Measurements from ENCODE around the gene COL9A3.

COL9A3 gene

DNA sequence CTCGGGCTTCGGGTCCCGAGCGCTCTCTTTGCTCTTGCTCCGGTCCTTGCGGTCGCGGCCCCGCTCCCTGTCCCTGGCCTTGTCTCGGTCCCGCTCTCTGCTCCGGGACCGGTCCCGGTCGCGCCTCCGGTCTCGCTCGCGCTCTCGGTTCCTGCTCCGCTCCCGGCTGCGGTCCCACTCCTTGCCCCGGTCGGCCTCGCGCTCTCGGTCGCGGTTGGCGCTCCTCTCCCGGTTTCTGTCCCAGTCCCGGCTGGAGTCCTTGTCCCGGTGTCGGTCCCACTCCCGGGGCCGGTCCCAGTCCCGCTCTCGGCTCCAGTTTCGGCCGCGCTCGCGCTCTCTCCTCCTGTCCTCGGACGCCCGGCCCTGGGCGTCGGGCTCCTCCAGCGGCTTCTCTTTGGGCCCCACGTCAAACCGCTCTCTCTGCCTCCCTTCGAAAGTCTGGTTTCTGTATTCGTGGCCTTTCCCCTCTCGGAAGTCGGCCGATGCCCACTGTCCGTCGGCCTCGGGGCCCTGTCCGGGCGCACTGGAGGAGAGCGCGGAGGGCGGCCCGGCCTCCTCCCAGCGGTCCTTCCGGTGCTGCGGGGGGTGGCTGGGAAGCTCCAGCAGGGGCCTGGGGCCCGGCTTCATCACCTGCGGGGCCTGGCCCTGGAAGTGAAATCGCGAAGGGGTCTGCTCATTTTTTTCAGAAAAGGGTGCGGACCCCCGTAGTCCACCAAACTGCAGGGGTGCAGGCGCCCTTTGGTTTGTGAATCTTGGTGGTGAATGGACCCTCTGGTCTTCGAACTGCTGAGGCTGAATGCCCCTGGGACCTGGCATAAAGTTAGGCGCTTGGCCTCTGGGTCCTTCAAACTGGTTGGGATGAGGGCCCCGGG, 62.7 kb downstream of the COL9A3 start:
- Histone ChIP-seq H3K27ac (ENCODE audit: low read depth, low read length) (no peak overlapping the region), H3K36me3 (ENCODE audit: insufficient read depth, low read length) (peaks cover 3% of the 10 kb centered on the region; the same call in 1 of the 2 replicates), H3K27me3 (ENCODE audit: insufficient read depth, low read length) (no peaks in the 10 kb centered on the region), H2AFZ (ENCODE audit: low read length, unreplicated experiment) (no peak overlapping the region), H3K4me3 (ENCODE audit: low read depth, low read length) (no peak overlapping the region), H3K79me2 (ENCODE audit: control insufficient read depth, insufficient read depth, low read length, unreplicated experiment) (no peaks in the 10 kb centered on the region), H3K4me1 (ENCODE audit: control insufficient read depth, insufficient read depth, low read length, unreplicated experiment) (peaks cover 6% of the 10 kb centered on the region)

GRCh38 chr20:62880147-62880934, 63.5 kb downstream of the COL9A3 start:
- peaks cover 6% of the 10 kb centered on the region for H3K4me1 ChIP-seq (ENCODE audit: control insufficient read depth, insufficient read depth, low read length, unreplicated experiment)
- H3K4me3 ChIP-seq (ENCODE audit: low read depth, low read length), result no peak overlapping the region
- H3K27ac ChIP-seq (ENCODE audit: low read depth, low read length), result no peak overlapping the region
- H3K79me2 ChIP-seq (ENCODE audit: control insufficient read depth, insufficient read depth, low read length, unreplicated experiment), result no peaks in the 10 kb centered on the region
- no peak overlapping the region for H2AFZ ChIP-seq (ENCODE audit: low read length, unreplicated experiment)
- peaks cover 3% of the 10 kb centered on the region; the same call in 1 of the 2 replicates for H3K36me3 ChIP-seq (ENCODE audit: insufficient read depth, low read length)
- H3K27me3 ChIP-seq (ENCODE audit: insufficient read depth, low read length), result no peaks in the 10 kb centered on the region

GRCh38 chr20:62880935-62881661, 64.2 kb downstream of the COL9A3 start:
- Histone ChIP-seq H2AFZ (ENCODE audit: low read length, unreplicated experiment) (no peak overlapping the region), H3K27ac (ENCODE audit: low read depth, low read length) (no peak overlapping the region), H3K4me3 (ENCODE audit: low read depth, low read length) (no peak overlapping the region), H3K79me2 (ENCODE audit: control insufficient read depth, insufficient read depth, low read length, unreplicated experiment) (no peaks in the 10 kb centered on the region), H3K36me3 (ENCODE audit: insufficient read depth, low read length) (peaks cover 3% of the 10 kb centered on the region; the same call in 1 of the 2 replicates), H3K27me3 (ENCODE audit: insufficient read depth, low read length) (no peaks in the 10 kb centered on the region), H3K4me1 (ENCODE audit: control insufficient read depth, insufficient read depth, low read length, unreplicated experiment) (peaks cover 1% of the 10 kb centered on the region)

DNA sequence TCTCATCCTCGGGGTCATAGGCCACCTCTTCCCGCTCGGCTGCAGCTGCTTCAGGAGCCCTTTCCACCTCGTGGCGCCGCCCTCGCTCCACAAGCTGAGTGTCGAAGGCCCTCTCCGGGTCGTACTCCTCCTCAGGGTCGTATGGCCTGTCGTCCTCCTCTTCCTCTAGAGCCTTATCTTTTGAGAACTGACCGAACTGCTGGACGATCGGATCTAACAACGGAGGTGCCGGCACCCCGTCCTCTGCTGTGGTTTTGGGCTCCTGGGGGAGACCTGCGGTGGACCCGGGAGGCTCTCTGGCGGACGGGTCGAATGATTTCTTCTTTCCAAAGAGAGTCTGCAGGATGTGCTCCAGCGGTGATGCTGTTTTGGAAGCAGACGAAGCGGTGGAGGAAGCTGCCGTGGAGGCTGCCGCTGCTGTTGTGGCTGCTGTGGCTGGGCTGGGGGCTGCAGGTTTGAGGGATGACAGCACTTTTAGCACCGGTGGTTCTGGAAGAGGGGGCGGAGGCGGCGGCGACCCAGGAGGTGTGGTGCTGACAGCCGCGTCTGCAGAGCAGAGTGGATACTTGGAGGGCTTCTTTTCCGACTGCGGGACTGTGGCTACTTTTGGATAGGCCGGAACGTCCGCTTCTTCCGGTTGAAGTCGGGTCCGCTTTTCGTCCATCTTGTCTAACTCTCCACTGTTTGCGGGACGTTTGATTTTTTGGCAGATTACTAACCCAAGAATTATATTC, 65.0 kb downstream of the COL9A3 start:
- Histone ChIP-seq H3K27ac (ENCODE audit: low read depth, low read length) (no peak overlapping the region), H3K27me3 (ENCODE audit: insufficient read depth, low read length) (no peaks in the 10 kb centered on the region), H3K4me3 (ENCODE audit: low read depth, low read length) (no peak overlapping the region), H2AFZ (ENCODE audit: low read length, unreplicated experiment) (no peak overlapping the region), H3K4me1 (ENCODE audit: control insufficient read depth, insufficient read depth, low read length, unreplicated experiment) (no peaks in the 10 kb centered on the region), H3K36me3 (ENCODE audit: insufficient read depth, low read length) (peaks cover 3% of the 10 kb centered on the region; the same call in 1 of the 2 replicates), H3K79me2 (ENCODE audit: control insufficient read depth, insufficient read depth, low read length, unreplicated experiment) (no peaks in the 10 kb centered on the region)

DNA sequence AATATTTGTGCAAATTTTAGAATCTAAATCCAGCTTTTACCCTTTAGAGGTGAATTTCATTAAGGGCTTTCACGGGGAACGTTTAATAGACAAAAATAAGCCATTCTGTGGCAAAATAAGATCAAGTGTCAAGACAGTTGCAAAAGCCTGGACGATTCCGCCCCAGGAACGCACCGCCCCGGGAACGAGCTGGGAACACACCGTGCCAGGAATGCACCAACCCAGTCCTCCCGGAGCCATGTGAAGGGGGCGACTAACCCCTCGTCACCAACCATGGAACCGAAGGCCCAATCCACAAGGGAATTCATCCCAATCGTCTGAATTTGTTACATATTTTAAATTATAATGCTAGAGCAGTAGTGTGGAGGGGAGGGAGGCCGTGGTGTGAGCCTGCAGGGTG, 65.6 kb downstream of the COL9A3 start:
- no peak overlapping the region for H3K4me3 ChIP-seq (ENCODE audit: low read depth, low read length)
- peaks cover 3% of the 10 kb centered on the region for H3K4me1 ChIP-seq (ENCODE audit: control insufficient read depth, insufficient read depth, low read length, unreplicated experiment)
- no peaks in the 10 kb centered on the region for H3K27me3 ChIP-seq (ENCODE audit: insufficient read depth, low read length)
- H2AFZ ChIP-seq (ENCODE audit: low read length, unreplicated experiment), result no peak overlapping the region
- H3K79me2 ChIP-seq (ENCODE audit: control insufficient read depth, insufficient read depth, low read length, unreplicated experiment), result no peaks in the 10 kb centered on the region
- peaks cover 3% of the 10 kb centered on the region; the same call in 1 of the 2 replicates for H3K36me3 ChIP-seq (ENCODE audit: insufficient read depth, low read length)
- H3K27ac ChIP-seq (ENCODE audit: low read depth, low read length), result no peak overlapping the region

- H3K79me2 ChIP-seq (ENCODE audit: control insufficient read depth, insufficient read depth, low read length, unreplicated experiment), result no peaks in the 10 kb centered on the region
- peaks cover 15% of the 10 kb centered on the region for H3K4me1 ChIP-seq (ENCODE audit: control insufficient read depth, insufficient read depth, low read length, unreplicated experiment)
- no peak overlapping the region for H3K27ac ChIP-seq (ENCODE audit: low read depth, low read length)
- no peak overlapping the region for H3K4me3 ChIP-seq (ENCODE audit: low read depth, low read length)
- H2AFZ ChIP-seq (ENCODE audit: low read length, unreplicated experiment), result no peak overlapping the region
- no peaks in the 10 kb centered on the region for H3K27me3 ChIP-seq (ENCODE audit: insufficient read depth, low read length)
- H3K36me3 ChIP-seq (ENCODE audit: insufficient read depth, low read length), result peaks cover 3% of the 10 kb centered on the region; the same call in 1 of the 2 replicates
These were observed 67.7 kb downstream of the COL9A3 start for GRCh38 chr20:62884556-62884955.

GRCh38 chr20:62885046-62885895, 68.4 kb downstream of the COL9A3 start:
- H2AFZ ChIP-seq (ENCODE audit: low read length, unreplicated experiment), result no peak overlapping the region
- no peak overlapping the region for H3K27ac ChIP-seq (ENCODE audit: low read depth, low read length)
- no peak overlapping the region for H3K4me3 ChIP-seq (ENCODE audit: low read depth, low read length)
- H3K36me3 ChIP-seq (ENCODE audit: insufficient read depth, low read length), result peaks cover 3% of the 10 kb centered on the region; the same call in 1 of the 2 replicates
- peaks cover 15% of the 10 kb centered on the region for H3K4me1 ChIP-seq (ENCODE audit: control insufficient read depth, insufficient read depth, low read length, unreplicated experiment)
- no peaks in the 10 kb centered on the region for H3K79me2 ChIP-seq (ENCODE audit: control insufficient read depth, insufficient read depth, low read length, unreplicated experiment)
- no peaks in the 10 kb centered on the region for H3K27me3 ChIP-seq (ENCODE audit: insufficient read depth, low read length)

DNA sequence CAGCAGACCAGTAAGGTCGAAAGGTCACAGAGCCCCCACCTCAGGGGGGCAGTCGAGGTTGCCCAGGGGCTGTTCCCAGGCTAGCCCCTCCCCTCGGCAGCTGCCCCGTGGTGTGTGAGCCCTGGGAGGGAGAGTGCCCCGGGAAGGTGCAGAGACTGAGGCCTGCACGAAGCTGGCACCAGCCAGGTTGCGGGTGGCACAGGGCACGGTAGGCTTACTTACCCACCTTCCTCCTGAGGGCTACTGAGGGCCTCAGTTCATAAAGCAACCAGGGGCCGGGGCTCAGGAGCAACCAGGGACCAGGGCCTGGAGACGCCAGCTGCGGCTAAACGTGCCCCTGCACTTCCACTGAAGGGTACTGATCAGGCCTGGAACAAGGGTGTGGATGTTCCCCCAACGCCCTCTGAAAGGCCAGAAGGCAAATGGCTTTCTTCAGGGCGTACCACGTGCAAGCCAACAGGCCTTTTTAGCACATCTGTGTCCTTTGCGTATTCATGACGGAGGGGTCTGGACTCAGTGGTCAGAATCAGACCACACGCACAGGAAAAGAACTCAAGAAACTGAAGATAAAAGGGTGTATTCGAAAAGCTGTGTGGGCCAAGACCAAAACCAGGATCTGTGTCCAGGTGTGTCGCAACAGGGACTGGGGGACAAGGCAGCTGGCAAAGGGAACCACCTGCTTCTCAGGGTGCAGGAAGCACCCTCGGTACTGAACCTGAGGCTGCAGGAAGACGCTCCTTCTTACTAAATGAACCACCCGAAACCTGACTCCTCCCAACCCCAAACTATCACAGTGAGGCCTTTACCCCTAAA, 69.3 kb downstream of the COL9A3 start:
- H3K4me3 ChIP-seq (ENCODE audit: low read depth, low read length), result no peak overlapping the region
- no peak overlapping the region for H2AFZ ChIP-seq (ENCODE audit: low read length, unreplicated experiment)
- H3K27me3 ChIP-seq (ENCODE audit: insufficient read depth, low read length), result no peaks in the 10 kb centered on the region
- no peak overlapping the region for H3K27ac ChIP-seq (ENCODE audit: low read depth, low read length)
- no peaks in the 10 kb centered on the region for H3K79me2 ChIP-seq (ENCODE audit: control insufficient read depth, insufficient read depth, low read length, unreplicated experiment)
- peaks cover 15% of the 10 kb centered on the region for H3K4me1 ChIP-seq (ENCODE audit: control insufficient read depth, insufficient read depth, low read length, unreplicated experiment)
- H3K36me3 ChIP-seq (ENCODE audit: insufficient read depth, low read length), result peaks cover 10% of the 10 kb centered on the region; the same call in 1 of the 2 replicates

DNA sequence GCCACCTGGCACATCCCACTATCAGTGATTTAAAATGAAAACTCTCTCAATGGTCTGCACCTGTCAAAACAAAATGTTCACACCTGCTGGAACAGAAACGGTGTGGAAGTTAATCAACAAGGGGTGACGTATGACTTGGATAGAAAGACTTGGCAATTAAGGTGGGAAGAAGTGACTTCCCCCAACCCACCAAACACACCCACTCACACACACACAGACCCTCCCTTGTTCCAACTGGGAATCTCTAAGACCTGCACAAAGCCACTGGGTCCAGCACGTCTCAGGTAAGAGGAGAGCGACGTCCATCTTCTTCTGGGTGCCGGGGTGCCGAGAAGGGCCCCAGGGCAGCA, 69.8 kb downstream of the COL9A3 start:
- Histone ChIP-seq H3K27ac (ENCODE audit: low read depth, low read length) (no peak overlapping the region), H3K27me3 (ENCODE audit: insufficient read depth, low read length) (no peaks in the 10 kb centered on the region), H3K79me2 (ENCODE audit: control insufficient read depth, insufficient read depth, low read length, unreplicated experiment) (no peaks in the 10 kb centered on the region), H3K36me3 (ENCODE audit: insufficient read depth, low read length) (peaks cover 14% of the 10 kb centered on the region; the same call in 1 of the 2 replicates), H3K4me3 (ENCODE audit: low read depth, low read length) (no peak overlapping the region), H3K4me1 (ENCODE audit: control insufficient read depth, insufficient read depth, low read length, unreplicated experiment) (peaks cover 15% of the 10 kb centered on the region), H2AFZ (ENCODE audit: low read length, unreplicated experiment) (no peak overlapping the region)
